T-cell (primary cell): ENCODE results near the gene ZFR. TPM values are rescaled to one million over a fixed set of nuclear protein-coding genes. Genes with fewer than 3 reads are reported as not detected.
"Not testable (repeated sequence)": the region's sequence is repeated elsewhere in the genome, so short reads cannot be mapped to it uniquely, and the experiment has no call there.

Experiments used
- ATAC-seq, 4 experiments: fragments of 200-7000 bp in 3 of 4; fragments of 150-1000 bp in 1 of 4; cut with Tn5 transposase; replicated peaks in 1 of 4; 1 replicate in 3 of 4; 2 replicates in 1 of 4; pipeline ENCODE4 v1.10.0; 2021; ENCODE audit warnings: moderate library complexity in 3 of 4, mild to moderate bottlenecking in 2 of 4, moderate number of reproducible peaks in 1 of 4
- CTCF ChIA-PET, 2 donors: fragments of 300-600 bp; sonication (Branson Sonifier 250); formaldehyde crosslinking; loops; one replicate each; lab custom pipeline; 2022; ENCODE audit warnings: antibody characterized with exemption in 2 of 2; lab: Charles Lee
- POLR2A ChIA-PET, 2 donors: fragments of 300-600 bp; sonication (Branson Sonifier 250); formaldehyde crosslinking; loops; one replicate each; lab custom pipeline; 2022; ENCODE audit warnings: antibody characterized with exemption in 2 of 2; lab: Charles Lee
- DNase-seq, 35 experiments: peaks; one replicate each; pipeline versions ENCODE4 v3.0.0 to v3.0.0-alpha.2; 2013 to 2023
- H3K27ac ChIP-seq: one replicate; pipeline ENCODE4 v1.5.1; 2013; ENCODE audit warnings: low read length
- H3K27me3 ChIP-seq, 2 experiments: replicated peaks in 1 of 2; 1 replicate in 1 of 2; 2 replicates in 1 of 2; pipeline versions ENCODE4 v1.6.1 to v1.7.0; 2013; ENCODE audit warnings: low read length in 1 of 2, mixed read lengths in 1 of 2; ENCODE audit not compliant: control insufficient read depth in 2 of 2, insufficient read depth in 2 of 2; ENCODE audit errors: extremely low read depth in 1 of 2
- H3K36me3 ChIP-seq, 2 donors: 1 replicate in 1 of 2; 2 replicates in 1 of 2; pipeline versions ENCODE4 v1.6.1 to v1.7.0; 2013; ENCODE audit warnings: low read length in 1 of 2; ENCODE audit not compliant: control insufficient read depth in 2 of 2, insufficient read depth in 1 of 2; ENCODE audit errors: extremely low read depth in 1 of 2
- H3K4me1 ChIP-seq, 2 experiments: 1 replicate in 1 of 2; 2 replicates in 1 of 2; pipeline versions ENCODE4 v1.6.1 to v1.7.0; 2013; ENCODE audit warnings: low read length in 2 of 2, mixed read lengths in 1 of 2; ENCODE audit not compliant: insufficient read depth in 2 of 2, control insufficient read depth in 1 of 2; ENCODE audit errors: extremely low read depth in 1 of 2
- H3K4me3 ChIP-seq, 2 donors: 1 replicate in 1 of 2; 2 replicates in 1 of 2; pipeline versions ENCODE4 v1.5.1 to v1.7.0; 2013; ENCODE audit warnings: mild to moderate bottlenecking in 2 of 2, low read length in 1 of 2, moderate library complexity in 1 of 2; ENCODE audit not compliant: control insufficient read depth in 1 of 2; ENCODE audit errors: extremely low read depth in 1 of 2
- H3K9me3 ChIP-seq: 2 replicates; pipeline ENCODE4 v1.7.0; 2013
- H3K27ac Mint-ChIP-seq, 2 donors: one replicate each; pipeline ENCODE4 v1.8.0; 2020 to 2021; ENCODE audit warnings: mild to moderate bottlenecking in 2 of 2, mixed read lengths in 2 of 2
- H3K27me3 Mint-ChIP-seq, 2 donors: one replicate each; pipeline ENCODE4 v1.8.0; 2021 to 2022; ENCODE audit warnings: mixed read lengths in 2 of 2
- H3K36me3 Mint-ChIP-seq: one replicate; pipeline ENCODE4 v1.8.0; 2021; ENCODE audit warnings: mixed read lengths
- H3K4me1 Mint-ChIP-seq, 3 donors: one replicate each; pipeline ENCODE4 v1.8.0; 2020 to 2022; ENCODE audit warnings: mixed read lengths in 3 of 3, mild to moderate bottlenecking in 1 of 3
- H3K4me3 Mint-ChIP-seq, 3 donors: one replicate each; pipeline ENCODE4 v1.8.0; 2020 to 2022; ENCODE audit warnings: mild to moderate bottlenecking in 3 of 3, mixed read lengths in 3 of 3, moderate library complexity in 3 of 3
- H3K9me3 Mint-ChIP-seq, 3 donors: one replicate each; pipeline ENCODE4 v1.8.0; 2020 to 2022; ENCODE audit warnings: mixed read lengths in 3 of 3
- WGBS: methylation state at CpG from one replicate; pipeline ENCODE4 v1.1.5; 2013; ENCODE audit warnings: missing lambda C conversion rate; ENCODE audit not compliant: insufficient coverage; 5-methylcytosine and 5-hydroxymethylcytosine counted together
- total RNA-seq, 35 experiments: library from RNA in 6 of 35; stranded (reverse) in 6 of 35; fragments of 120-200 nt in 1 of 35; gene quantifications; one replicate each; pipeline versions ENCODE4 v1.2.1 to v1.2.4 and lab custom pipeline; 2013 to 2026

The ZFR gene
- total RNA-seq, 5 donors from 2014 or later (not counting 1 experiment from before 2014, with no cell fraction given): 50.1 to 55.9 (median 54.2) TPM

DNA sequence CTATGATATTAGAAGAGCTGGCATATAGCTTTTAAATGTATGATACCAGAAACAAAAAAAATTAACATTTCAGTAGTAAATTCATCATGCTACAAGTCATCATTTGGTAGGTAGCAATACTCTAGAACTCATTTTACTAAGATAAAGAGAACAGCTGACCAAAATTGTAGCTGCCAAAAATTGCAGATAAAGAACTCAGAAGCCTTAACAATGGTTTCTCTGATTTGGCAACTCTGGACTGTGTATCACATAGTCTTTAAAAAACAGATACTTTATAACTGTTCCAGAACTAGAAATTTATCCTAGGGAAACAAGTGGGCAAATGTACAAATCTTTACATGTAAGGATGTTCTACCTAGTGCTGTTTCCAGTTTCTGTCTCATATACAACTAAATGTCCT, 33.9 kb downstream of the ZFR start:
- Histone ChIP-seq H3K27ac (no peak overlapping the region), H3K27me3 (no peaks in the 10 kb centered on the region), H3K9me3 (no peaks in the 10 kb centered on the region), H3K36me3 (peaks cover 0 to 73% of the 10 kb centered on the region in 2 donors), H3K4me1 (no peaks in the 10 kb centered on the region), H3K4me3 (no peak overlapping the region)
- Mint-ChIP-seq H3K27ac (no peak overlapping the region), H3K36me3 (peaks cover 44% of the 10 kb centered on the region), H3K4me3 (no peak overlapping the region), H3K4me1 (peaks cover 7 to 15% (median 15%) of the 10 kb centered on the region in 3 donors), H3K9me3 (no peaks in the 10 kb centered on the region), H3K27me3 (no peaks in the 10 kb centered on the region)
- CTCF ChIA-PET: interaction anchor here (0.6 to 1.0 kb wide), 7 partner anchors 10 to 891 kb away, joined by 3 to 8 read pairs (median 4); no protein-coding TSS in a partner anchor
- DNase-seq (no peak), ATAC-seq (no peak)
- POLR2A ChIA-PET: no interaction called here

DNA sequence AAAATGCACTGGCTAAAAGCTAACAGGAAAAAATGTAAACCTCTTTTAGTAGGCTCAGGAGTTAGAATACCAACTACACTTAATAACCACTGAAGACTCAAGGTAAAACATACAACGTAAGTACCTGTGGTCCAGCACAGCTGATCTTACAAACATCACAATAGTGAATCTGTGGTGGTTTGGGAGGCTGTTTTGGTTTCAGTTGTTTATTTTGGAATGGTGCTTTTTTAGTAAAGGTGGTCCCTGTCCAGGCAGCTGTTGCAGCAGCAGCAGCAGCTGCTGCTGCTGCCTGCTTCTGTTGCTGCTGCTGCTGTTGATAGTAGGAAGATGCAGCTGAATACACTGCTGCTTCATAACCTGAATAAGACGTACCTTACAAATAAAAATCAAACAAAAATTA, 37.9 kb downstream of the ZFR start:
- H3K27ac ChIP-seq: no peak overlapping the region
- H3K4me1 ChIP-seq: no peaks in the 10 kb centered on the region
- no CpG with 5 or more reads among the region's 2 CpGs for WGBS
- no peaks in the 10 kb centered on the region for H3K9me3 ChIP-seq
- peaks cover 0 to 2% (median 0%) of the 10 kb centered on the region in 3 donors for H3K4me1 Mint-ChIP-seq
- H3K27ac Mint-ChIP-seq: no peak overlapping the region
- no peaks in the 10 kb centered on the region for H3K9me3 Mint-ChIP-seq
- no peaks in the 10 kb centered on the region for H3K27me3 ChIP-seq
- no peak overlapping the region for H3K4me3 Mint-ChIP-seq
- ATAC-seq (no peak), DNase-seq (no peak)
- ChIA-PET POLR2A (interaction anchor here in 1 of 2 donors (0.5 kb wide), 1 partner anchor 99 kb away, joined by 3 read pairs; no protein-coding TSS in a partner anchor), CTCF (interaction anchor here in 1 of 2 donors (0.8 kb wide), 1 partner anchor 183 kb away, joined by 3 read pairs; no protein-coding TSS in a partner anchor)
- no peaks in the 10 kb centered on the region for H3K27me3 Mint-ChIP-seq
- peaks cover 47% of the 10 kb centered on the region for H3K36me3 Mint-ChIP-seq
- H3K36me3 ChIP-seq: peaks cover 5 to 77% of the 10 kb centered on the region in 2 donors
- H3K4me3 ChIP-seq: no peak overlapping the region

DNA sequence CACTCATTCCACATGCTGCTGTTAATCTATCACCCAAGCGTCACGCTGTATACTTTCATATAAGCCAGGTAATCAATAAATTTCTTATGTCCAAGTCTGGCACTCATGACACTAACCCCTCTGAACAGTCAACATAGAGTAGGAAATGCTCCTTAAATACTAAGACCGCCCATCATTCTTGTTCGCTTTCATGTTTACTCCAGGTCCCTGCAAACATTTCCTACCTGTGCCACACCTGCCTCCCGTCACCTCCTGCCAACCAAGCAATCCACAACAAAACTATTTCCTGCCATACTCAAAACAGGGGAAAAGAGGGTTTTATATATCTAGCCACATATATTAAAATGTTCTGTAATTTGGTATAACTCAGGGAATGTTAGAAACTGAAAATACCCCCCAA, 39.0 kb downstream of the ZFR start:
- Mint-ChIP-seq H3K27ac (peak overlapping the region in 1 of 2 donors; percentile 45), H3K4me3 (no peak overlapping the region), H3K4me1 (peaks cover 0 to 2% (median 0%) of the 10 kb centered on the region in 3 donors), H3K9me3 (no peaks in the 10 kb centered on the region), H3K27me3 (no peaks in the 10 kb centered on the region), H3K36me3 (peaks cover 51% of the 10 kb centered on the region)
- no peaks in the 10 kb centered on the region for H3K9me3 ChIP-seq
- DNase-seq (no peak), ATAC-seq (no peak)
- CTCF ChIA-PET: interaction anchor here (0.5 to 0.7 kb wide), 2 partner anchors 15 to 245 kb away, joined by 4 read pairs; no protein-coding TSS in a partner anchor
- no peaks in the 10 kb centered on the region for H3K27me3 ChIP-seq
- WGBS: 100% methylated on average over 2 of the region's 5 CpGs
- POLR2A ChIA-PET: no interaction called here
- no peaks in the 10 kb centered on the region for H3K4me1 ChIP-seq
- H3K27ac ChIP-seq: no peak overlapping the region
- no peak overlapping the region for H3K4me3 ChIP-seq
- H3K36me3 ChIP-seq: peaks cover 5 to 79% of the 10 kb centered on the region in 2 donors

DNA sequence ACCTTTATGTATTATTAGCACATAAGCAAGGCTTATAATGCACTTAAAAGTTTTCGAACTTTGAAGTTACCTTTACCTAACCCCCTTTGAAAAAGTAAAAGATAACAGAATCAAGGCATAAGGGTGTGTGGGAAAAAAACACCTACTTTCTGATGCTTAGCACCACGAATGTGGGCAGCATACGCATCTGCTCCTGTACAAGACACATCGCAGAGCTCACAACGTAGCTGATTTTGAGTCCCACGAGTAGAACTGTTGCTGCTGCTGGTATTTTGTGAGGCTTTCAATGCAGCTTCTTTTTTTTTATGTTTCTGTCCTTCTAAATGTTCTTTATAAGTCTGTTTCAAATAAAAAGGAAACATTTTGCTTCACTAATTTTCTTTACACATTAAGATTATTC, 40.8 kb downstream of the ZFR start:
- CTCF ChIA-PET: no interaction called here
- no peak overlapping the region for H3K27ac ChIP-seq
- H3K27ac Mint-ChIP-seq: no peak overlapping the region
- no peak overlapping the region for H3K4me3 ChIP-seq
- H3K36me3 Mint-ChIP-seq: peaks cover 58% of the 10 kb centered on the region
- POLR2A ChIA-PET: no interaction called here
- no peak for ATAC-seq
- H3K4me1 Mint-ChIP-seq: peaks cover 0 to 2% (median 0%) of the 10 kb centered on the region in 3 donors
- H3K27me3 Mint-ChIP-seq: no peaks in the 10 kb centered on the region
- H3K9me3 ChIP-seq: no peaks in the 10 kb centered on the region
- no peaks in the 10 kb centered on the region for H3K4me1 ChIP-seq
- 100% methylated on average over 2 of the region's 6 CpGs for WGBS
- H3K36me3 ChIP-seq: peaks cover 5 to 81% of the 10 kb centered on the region in 2 donors
- H3K27me3 ChIP-seq: no peaks in the 10 kb centered on the region
- H3K9me3 Mint-ChIP-seq: no peaks in the 10 kb centered on the region
- no peak overlapping the region for H3K4me3 Mint-ChIP-seq
- DNase-seq: no peak

DNA sequence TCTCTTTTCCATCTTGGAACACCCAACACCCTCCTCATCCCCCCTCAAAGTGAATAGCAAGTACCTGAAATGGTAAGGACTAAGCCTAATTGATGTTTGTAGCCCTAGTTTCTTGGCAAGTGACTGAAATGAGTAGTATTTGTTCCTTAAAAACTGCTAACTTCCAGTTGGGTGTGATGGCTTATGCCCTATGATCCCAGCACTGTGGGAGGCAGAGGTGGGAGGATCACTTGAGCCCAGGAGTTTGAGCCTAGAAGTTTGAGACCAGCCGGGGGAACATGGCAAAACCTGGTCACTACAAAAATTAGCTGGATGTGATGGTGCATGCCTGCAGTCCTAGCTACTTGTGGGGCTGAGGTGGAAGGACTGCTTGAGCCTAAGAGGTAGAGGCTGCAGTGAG, 44.1 kb downstream of the ZFR start:
- peaks cover 54% of the 10 kb centered on the region for H3K36me3 Mint-ChIP-seq
- peaks cover 0 to 2% (median 0%) of the 10 kb centered on the region in 3 donors for H3K4me1 Mint-ChIP-seq
- ATAC-seq: no peak
- 100% methylated on average over 1 of the region's 1 CpG for WGBS
- no peak overlapping the region for H3K4me3 ChIP-seq
- no peaks in the 10 kb centered on the region for H3K4me1 ChIP-seq
- peak overlapping the region in 1 of 2 donors; percentile 24 for H3K27ac Mint-ChIP-seq
- no peak overlapping the region for H3K4me3 Mint-ChIP-seq
- H3K27me3 ChIP-seq: no peaks in the 10 kb centered on the region
- no peaks in the 10 kb centered on the region for H3K9me3 Mint-ChIP-seq
- no peak for DNase-seq
- CTCF ChIA-PET: interaction anchor here in 1 of 2 donors (0.9 kb wide), 1 partner anchor 31 kb away, joined by 3 read pairs; no protein-coding TSS in a partner anchor
- POLR2A ChIA-PET: no interaction called here
- no peaks in the 10 kb centered on the region for H3K27me3 Mint-ChIP-seq
- H3K9me3 ChIP-seq: no peaks in the 10 kb centered on the region
- no peak overlapping the region for H3K27ac ChIP-seq
- H3K36me3 ChIP-seq: peaks cover 8 to 86% of the 10 kb centered on the region in 2 donors

DNA sequence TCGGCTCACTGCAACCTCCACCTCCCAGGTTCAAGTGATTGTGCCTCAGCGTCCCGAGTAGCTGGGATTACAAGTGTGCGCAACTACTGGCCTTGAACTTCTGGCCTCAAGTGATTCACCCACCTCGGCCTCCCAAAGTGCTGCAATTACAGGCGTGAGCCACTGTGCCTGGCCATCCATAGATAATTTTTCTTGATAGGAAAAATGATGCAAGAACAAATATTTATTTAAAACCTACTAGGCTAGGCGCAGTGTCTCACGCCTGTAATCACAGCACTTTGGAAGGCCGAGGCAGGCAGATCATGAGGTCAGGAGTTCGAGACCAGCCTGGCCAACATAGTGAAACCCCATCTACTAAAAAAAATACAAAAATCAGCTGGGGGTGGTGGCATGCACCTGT, 45.8 kb downstream of the ZFR start:
- H3K27ac ChIP-seq, CTCF ChIA-PET, H3K9me3 ChIP-seq, H3K27ac Mint-ChIP-seq, ATAC-seq, H3K4me1 Mint-ChIP-seq, H3K4me3 Mint-ChIP-seq, DNase-seq, POLR2A ChIA-PET, H3K27me3 Mint-ChIP-seq, H3K9me3 Mint-ChIP-seq, H3K4me1 ChIP-seq, H3K4me3 ChIP-seq, H3K27me3 ChIP-seq: not testable (repeated sequence)
- WGBS: no CpG with 5 or more reads among the region's 10 CpGs
- H3K36me3 Mint-ChIP-seq: peaks cover 51% of the 10 kb centered on the region
- H3K36me3 ChIP-seq: peaks cover 6 to 88% of the 10 kb centered on the region in 2 donors
